AG10803 (cell line): ENCODE results near the gene GAA.

Source experiments
- DNase-seq: peaks from one replicate; pipeline ENCODE4 v3.0.0; 2010; ENCODE audit warnings: low read depth
- H3K4me3 ChIP-seq: 2 replicates; pipeline ENCODE4 v1.5.1; 2011; ENCODE audit warnings: mild to moderate bottlenecking, low read length, control low read depth
- CTCF ChIP-seq: conservative IDR thresholded peaks from 2 replicates; pipeline ENCODE4 v1.5.1; 2011; ENCODE audit warnings: mild to moderate bottlenecking, low read length, control low read depth, inconsistent platforms

GAA gene

DNA sequence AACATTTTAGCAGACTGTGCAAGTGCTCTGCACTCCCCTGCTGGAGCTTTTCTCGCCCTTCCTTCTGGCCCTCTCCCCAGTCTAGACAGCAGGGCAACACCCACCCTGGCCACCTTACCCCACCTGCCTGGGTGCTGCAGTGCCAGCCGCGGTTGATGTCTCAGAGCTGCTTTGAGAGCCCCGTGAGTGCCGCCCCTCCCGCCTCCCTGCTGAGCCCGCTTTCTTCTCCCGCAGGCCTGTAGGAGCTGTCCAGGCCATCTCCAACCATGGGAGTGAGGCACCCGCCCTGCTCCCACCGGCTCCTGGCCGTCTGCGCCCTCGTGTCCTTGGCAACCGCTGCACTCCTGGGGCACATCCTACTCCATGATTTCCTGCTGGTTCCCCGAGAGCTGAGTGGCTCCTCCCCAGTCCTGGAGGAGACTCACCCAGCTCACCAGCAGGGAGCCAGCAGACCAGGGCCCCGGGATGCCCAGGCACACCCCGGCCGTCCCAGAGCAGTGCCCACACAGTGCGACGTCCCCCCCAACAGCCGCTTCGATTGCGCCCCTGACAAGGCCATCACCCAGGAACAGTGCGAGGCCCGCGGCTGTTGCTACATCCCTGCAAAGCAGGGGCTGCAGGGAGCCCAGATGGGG, 3.1 kb downstream of the GAA start:
- TF ChIP-seq CTCF, result no peak
- H3K4me3 ChIP-seq, result no peak overlapping the region
- DNase-seq, result no peak

GRCh38 chr17:80104956-80105375, 3.6 kb downstream of the GAA start:
- TF ChIP-seq CTCF, result no peak
- DNase-seq, result no peak
- no peak overlapping the region for H3K4me3 ChIP-seq

- peak; percentile 47 for DNase-seq
- no peak for TF ChIP-seq CTCF
- no peak overlapping the region for H3K4me3 ChIP-seq
Observed at GRCh38 chr17:80105762-80106161, 4.4 kb downstream of the GAA start.

DNA sequence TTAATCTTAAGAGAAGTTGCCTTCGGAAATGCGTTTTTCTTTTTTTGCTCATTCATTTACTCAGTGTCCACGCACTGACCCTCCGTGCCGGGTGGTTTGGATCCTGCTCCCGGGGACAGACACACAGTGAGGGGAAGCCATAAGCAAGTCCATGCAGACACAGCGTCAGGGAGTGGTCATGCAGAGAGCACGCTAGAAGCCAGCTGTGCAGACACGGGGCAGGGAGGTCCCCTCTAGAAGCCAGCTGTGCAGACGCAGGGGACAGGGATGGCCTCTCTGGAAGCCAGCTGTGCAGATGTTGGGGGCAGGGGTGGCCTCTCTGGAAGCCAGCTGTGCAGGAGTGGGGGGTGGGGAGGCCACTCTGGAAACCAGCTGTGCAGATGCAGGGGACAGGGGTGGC, 4.8 kb downstream of the GAA start:
- H3K4me3 ChIP-seq, result no peak overlapping the region
- DNase-seq, result no peak
- no peak for TF ChIP-seq CTCF

DNA sequence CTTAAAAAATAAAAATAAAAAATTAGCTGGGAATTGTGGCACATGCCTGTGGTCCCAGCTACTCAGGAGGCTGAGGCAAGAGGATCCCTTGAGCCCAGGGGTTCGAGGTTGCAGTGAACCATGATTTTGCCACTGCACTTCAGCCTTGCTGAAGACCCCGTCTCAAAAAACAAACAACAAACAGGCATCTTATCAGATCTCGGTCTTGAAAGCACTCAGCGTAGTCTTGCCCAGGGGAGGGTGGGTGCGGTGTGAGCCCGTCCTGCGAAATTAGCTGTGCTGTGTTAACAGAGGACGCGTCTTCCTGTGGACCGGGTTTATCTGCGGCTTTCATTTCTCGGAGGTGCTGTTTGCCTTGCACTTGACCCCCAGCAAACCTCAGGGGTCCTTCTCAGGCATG, 5.4 kb downstream of the GAA start:
- no peak for DNase-seq
- H3K4me3 ChIP-seq, result no peak overlapping the region
- TF ChIP-seq CTCF, result no peak

- no peak overlapping the region for H3K4me3 ChIP-seq
- no peak for DNase-seq
- TF ChIP-seq CTCF, result no peak
Observed at GRCh38 chr17:80107231-80108021, 6.0 kb downstream of the GAA start.
